ENCODE data around the gene USHBP1.

USHBP1 gene

GRCh38 chr19:17237747-17238706 lies 26.5 kb downstream of the USHBP1 start:
- no peak for DNase-seq (ENCODE audit: low spot score)

- DNase-seq (ENCODE audit: low spot score), result no peak
Observed at GRCh38 chr19:17236811-17237543, 27.6 kb downstream of the USHBP1 start.

GRCh38 chr19:17235971-17236777 lies 28.4 kb downstream of the USHBP1 start:
- DNase-seq (ENCODE audit: low spot score), result peak; percentile 40

- peak; percentile 66 for DNase-seq (ENCODE audit: low spot score)
Observed at GRCh38 chr19:17235300-17235970, 29.1 kb downstream of the USHBP1 start.

- DNase-seq (ENCODE audit: low spot score), result peak; percentile 41
Observed at GRCh38 chr19:17234911-17235299, 29.6 kb downstream of the USHBP1 start.

GRCh38 chr19:17232258-17232657 lies 32.3 kb downstream of the USHBP1 start:
- DNase-seq (ENCODE audit: low spot score), result no peak

- DNase-seq (ENCODE audit: low spot score), result no peak
Observed at GRCh38 chr19:17229890-17230289, 34.7 kb downstream of the USHBP1 start.

GRCh38 chr19:17227798-17228367 lies 36.7 kb downstream of the USHBP1 start:
- no peak for DNase-seq (ENCODE audit: low spot score)

- DNase-seq (ENCODE audit: low spot score), result peak; percentile 98
Observed at GRCh38 chr19:17226002-17226933, 38.3 kb downstream of the USHBP1 start, which contains the start of gene OCEL1. Gene OCEL1, plus strand, starts transcription at chr19:17226226. Its CDS starts 22 bp downstream, at chr19:17226248.

GRCh38 chr19:17225053-17225452 lies 39.5 kb downstream of the USHBP1 start:
- no peak for DNase-seq (ENCODE audit: low spot score)

- DNase-seq (ENCODE audit: low spot score), result peak; percentile 46
Observed at GRCh38 chr19:17220207-17220758, 44.3 kb downstream of the USHBP1 start.

GRCh38 chr19:17219286-17219685 lies 45.3 kb downstream of the USHBP1 start:
- no peak for DNase-seq (ENCODE audit: low spot score)

- no peak for DNase-seq (ENCODE audit: low spot score)
Observed at GRCh38 chr19:17216058-17216670, 48.4 kb downstream of the USHBP1 start.

GRCh38 chr19:17215127-17215971 lies 49.2 kb downstream of the USHBP1 start, which contains the start of gene USE1:
Gene USE1, plus strand, starts transcription at chr19:17215357. Its CDS starts 49 bp downstream, at chr19:17215406.
- peak; percentile 94 for DNase-seq (ENCODE audit: low spot score)

GRCh38 chr19:17214508-17215126 lies 49.9 kb downstream of the USHBP1 start:
- peak; percentile 22 for DNase-seq (ENCODE audit: low spot score)

GRCh38 chr19:17213334-17213733 lies 51.2 kb downstream of the USHBP1 start:
- DNase-seq (ENCODE audit: low spot score), result no peak

- no peak for DNase-seq (ENCODE audit: low spot score)
Observed at GRCh38 chr19:17211547-17212446, 52.7 kb downstream of the USHBP1 start.

Measured in kidney tubule cell (primary cell).